ENCODE data around the gene LRRN1.
"Not testable (repeated sequence)": the region's sequence is repeated elsewhere in the genome, so short reads cannot be mapped to it uniquely, and the experiment has no call there.

Gene LRRN1

DNA sequence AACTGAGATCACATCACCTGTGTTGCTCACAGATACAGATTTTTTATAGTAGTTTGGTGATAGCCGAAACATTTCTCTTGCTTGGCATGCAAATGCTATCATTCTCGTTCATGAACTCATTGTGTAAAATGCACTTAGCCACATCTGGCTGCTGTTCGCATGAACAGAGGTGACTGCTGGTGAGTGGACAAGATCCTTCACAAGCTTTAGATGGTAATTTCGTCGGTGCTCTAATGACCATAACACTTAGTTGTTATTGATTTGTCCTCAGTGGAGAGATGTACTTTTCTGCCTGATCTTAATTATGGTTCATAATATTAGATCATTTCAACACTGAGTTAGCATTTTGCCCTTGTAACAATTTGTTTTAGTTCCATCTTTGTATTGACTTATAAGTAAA lies 13.8 kb downstream of the LRRN1 start:
- DNase-seq (ENCODE audit: low read depth), result no peak

GRCh38 chr3:3815206-3815605 lies 16.0 kb downstream of the LRRN1 start:
- DNase-seq (ENCODE audit: low read depth), result no peak

DNA sequence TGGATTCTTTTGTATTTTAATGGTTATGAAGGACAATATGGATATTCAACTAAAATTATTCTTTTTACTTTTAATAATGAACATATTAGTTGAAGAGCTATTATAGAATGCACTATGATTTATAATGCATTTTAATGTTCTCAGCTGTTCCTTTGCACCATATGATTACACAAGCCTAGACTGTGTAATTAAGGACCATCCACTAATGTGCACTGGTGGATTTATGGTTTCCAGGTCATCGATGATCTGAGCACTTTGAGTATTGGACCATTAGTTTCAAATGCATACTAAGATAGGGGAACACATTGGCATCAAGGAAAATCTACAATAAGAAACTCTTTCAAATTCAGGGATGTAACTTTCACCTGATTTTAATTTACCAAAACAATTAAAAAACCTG lies 16.8 kb downstream of the LRRN1 start:
- no peak for DNase-seq (ENCODE audit: low read depth)

GRCh38 chr3:3817865-3818264 lies 18.6 kb downstream of the LRRN1 start:
- DNase-seq (ENCODE audit: low read depth), result no peak

- DNase-seq (ENCODE audit: low read depth), result no peak
Measured at GRCh38 chr3:3821777-3822176, 22.5 kb downstream of the LRRN1 start.

GRCh38 chr3:3825035-3825434 lies 25.8 kb downstream of the LRRN1 start:
- DNase-seq (ENCODE audit: low read depth), result no peak

- no peak for DNase-seq (ENCODE audit: low read depth)
Measured at GRCh38 chr3:3826521-3826920, 27.3 kb downstream of the LRRN1 start.

DNA sequence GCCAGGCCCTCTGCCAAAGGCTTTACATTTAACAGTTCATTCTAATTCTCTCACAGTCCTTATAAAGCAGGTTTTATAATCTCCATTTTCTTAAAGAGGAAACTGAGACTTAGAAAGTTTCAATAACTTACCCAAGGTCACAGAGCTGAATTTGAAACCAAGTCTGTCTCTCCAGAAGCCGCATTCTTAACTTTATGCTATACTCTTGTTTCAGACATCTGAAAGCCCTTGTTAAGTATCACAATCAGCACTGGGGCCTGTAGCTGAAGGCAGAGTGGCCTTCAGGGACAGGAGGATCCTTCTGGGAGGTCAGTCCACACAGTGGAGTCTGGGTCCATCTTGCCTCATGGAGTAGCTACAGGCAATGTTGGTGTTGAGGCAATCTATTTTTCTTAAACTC lies 27.9 kb downstream of the LRRN1 start:
- no peak for DNase-seq (ENCODE audit: low read depth)

GRCh38 chr3:3828417-3828816 lies 29.2 kb downstream of the LRRN1 start:
- not testable (repeated sequence) for DNase-seq (ENCODE audit: low read depth)

DNA sequence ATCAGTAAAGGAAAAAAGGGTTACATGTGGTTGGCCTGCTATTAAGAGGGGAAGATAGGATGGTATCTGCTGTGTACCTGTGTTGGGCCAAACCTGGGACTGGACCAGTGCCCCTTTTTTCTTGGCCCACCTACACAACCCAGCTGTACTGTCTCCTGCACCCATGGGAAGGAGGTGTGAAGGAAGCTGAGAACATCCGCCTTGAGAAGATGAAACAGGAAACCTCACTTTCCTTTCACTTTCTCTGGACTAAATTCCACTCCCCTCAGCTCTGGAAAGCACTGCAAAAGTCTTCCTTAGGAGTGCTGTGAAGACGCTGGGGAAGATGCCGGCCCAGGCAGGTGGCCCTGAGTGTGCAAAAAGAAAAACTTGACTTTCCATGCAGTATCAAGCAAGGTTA lies 37.6 kb downstream of the LRRN1 start:
- no peak for DNase-seq (ENCODE audit: low read depth)

DNA sequence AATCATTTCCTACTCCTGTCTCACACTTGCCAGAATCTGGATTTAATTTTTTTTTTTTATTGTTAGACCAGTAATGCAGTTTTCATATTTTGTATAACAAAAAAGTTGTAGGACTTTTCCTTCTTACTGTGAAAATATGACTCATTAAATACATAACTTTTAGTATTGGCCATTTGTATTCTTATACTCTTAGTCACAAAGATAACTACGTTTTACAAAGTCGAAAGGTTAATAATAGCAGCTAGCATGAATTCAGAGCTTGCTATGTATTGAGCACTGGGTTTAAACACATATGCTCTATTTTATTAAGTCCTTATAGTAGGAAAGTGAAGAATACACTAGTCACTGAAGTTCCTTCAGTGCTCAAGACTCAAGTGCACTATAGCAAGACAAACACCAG lies 43.1 kb downstream of the LRRN1 start:
- no peak for DNase-seq (ENCODE audit: low read depth)

- no peak for DNase-seq (ENCODE audit: low read depth)
Measured at GRCh38 chr3:3847994-3848922, 49.0 kb downstream of the LRRN1 start.

- no peak for DNase-seq (ENCODE audit: low read depth)
Measured at GRCh38 chr3:3848923-3849275, 49.7 kb downstream of the LRRN1 start.

DNA sequence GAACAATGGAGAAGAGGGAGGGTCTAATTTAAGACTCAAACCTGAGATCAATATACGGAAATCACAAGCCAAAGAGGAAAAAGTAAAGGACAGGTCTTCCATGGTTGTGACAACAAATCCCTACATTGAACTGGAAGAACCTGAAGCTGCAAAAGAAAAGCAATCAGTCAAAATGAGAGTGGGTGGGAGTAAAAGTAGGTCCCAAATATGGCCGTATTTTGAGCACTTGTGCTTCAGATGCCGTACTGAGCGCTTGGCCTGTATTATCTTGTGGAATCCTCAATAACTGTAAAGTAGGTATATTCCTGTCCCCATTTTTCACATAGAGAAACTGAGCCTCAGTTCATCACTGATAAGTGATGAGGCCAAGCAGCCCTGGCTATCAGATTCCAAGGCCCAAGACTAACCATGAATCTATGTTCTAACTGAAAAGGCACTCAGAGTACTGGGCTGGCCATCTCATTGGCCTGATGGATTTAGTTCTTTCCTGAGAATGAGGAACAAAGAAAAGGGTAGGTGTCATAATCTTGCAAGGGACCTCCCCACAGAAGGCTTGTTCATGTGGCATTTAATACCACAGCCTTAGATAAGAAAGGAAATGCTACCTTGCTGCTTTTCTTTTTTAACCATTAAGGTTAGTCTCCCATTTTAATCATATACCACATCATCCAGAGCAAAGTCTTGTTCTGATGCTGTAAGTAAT lies 52.5 kb downstream of the LRRN1 start:
- no peak for DNase-seq (ENCODE audit: low read depth)

- DNase-seq (ENCODE audit: low read depth), result no peak
Measured at GRCh38 chr3:3853544-3853943, 54.3 kb downstream of the LRRN1 start.

DNA sequence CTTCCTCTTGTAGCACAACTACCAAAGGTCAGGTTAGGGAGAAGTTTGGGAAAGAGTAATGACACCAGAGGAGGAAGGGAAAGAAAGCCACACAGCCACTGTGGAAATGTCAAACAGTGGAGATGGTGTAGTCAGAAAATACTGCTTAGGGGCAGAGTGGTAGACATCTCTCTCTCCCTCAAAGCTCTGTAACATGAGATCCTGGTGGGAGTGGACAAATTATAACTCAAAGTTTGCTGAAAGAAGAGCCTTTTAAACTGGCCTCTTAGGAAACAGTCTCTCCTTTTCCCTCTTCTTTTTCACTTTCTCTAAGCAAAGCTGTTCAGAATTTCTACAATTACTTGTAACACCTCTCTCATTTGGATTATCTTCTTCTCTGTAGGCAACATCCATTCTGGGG lies 55.8 kb downstream of the LRRN1 start:
- no peak for DNase-seq (ENCODE audit: low read depth)

- DNase-seq (ENCODE audit: low read depth), result no peak
Measured at GRCh38 chr3:3860235-3860634, 61.0 kb downstream of the LRRN1 start.

DNA sequence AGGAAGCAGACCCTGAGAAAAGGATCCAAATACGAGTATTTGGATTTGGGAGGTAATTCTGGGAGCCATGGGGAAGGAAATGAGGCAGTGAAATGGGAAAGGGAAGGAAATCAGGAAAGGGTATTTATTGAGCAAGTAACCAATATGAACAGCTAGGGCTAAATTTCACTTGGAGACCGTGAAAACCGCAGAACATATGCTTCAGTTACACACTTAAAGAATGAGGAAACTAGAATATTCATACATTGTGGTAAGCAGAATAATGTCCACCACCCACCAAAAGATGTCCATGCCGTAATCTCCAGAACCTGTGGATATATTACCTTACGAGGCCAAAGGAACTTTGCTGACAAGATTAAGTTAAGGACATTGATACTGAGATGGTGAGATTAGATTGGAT lies 63.3 kb downstream of the LRRN1 start:
- no peak for DNase-seq (ENCODE audit: low read depth)

DNA sequence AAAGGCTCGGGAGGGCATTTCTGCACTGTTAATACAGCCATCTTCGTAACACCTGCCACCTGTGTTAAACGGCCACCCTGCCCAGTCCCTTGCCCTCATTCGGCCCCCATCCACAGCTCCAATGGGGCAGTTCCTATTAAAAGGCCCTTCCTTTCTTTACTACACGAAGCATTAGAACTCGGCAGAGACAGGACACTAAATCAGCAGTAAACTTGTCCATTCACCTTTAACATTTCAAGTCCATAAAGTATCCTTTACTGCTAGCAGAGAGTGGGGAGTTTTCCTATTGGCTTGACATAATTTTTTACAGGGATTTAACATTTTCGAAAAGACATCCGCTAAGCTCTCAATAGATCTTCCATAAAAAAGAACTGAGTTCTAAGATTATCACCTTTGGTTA lies 76.3 kb downstream of the LRRN1 start:
- DNase-seq (ENCODE audit: low read depth), result no peak

GRCh38 chr3:3881050-3881449 lies 81.8 kb downstream of the LRRN1 start:
- no peak for DNase-seq (ENCODE audit: low read depth)

GRCh38 chr3:3887311-3887710 lies 88.1 kb downstream of the LRRN1 start:
- DNase-seq (ENCODE audit: low read depth), result not testable (repeated sequence)

DNA sequence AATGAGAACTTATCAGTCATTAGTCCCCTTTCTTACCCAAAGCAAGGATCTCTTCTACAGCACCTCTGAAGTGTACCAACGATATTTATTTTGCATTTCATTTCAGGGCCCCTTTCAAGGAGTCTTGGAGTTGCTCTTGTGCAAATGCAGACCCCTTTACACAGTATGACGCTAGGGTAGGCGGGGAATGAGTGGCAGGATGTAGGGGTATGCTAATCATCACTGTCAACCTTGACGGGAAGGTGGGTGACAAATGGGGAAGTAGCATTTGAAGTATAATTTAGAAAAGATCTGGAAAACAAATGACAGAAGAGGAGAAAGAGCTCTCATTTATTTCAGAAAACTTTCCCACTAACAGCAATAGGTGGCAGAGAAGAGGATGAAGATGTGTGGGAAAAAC lies 94.4 kb downstream of the LRRN1 start:
- DNase-seq (ENCODE audit: low read depth), result no peak
